CD4-positive, alpha-beta T cell (primary cell): ENCODE results near the gene GLB1L3. TPM values are rescaled to one million over a fixed set of nuclear protein-coding genes. Genes with fewer than 3 reads are reported as not detected.

Experiments
- ATAC-seq: fragments of 200-7000 bp; cut with Tn5 transposase; one replicate; pipeline ENCODE4 v1.10.0; 2022; ENCODE audit warnings: mild to moderate bottlenecking; ENCODE audit not compliant: poor library complexity
- CTCF ChIA-PET: fragments of 350-600 bp; sonication (Branson Sonifier 250); formaldehyde crosslinking; loops from one replicate; lab custom pipeline; 2021; ENCODE audit warnings: antibody characterized with exemption, inconsistent platforms; lab: Charles Lee
- POLR2A ChIA-PET: fragments of 350-600 bp; sonication (Branson Sonifier 250); formaldehyde crosslinking; loops from one replicate; lab custom pipeline; 2021; ENCODE audit warnings: antibody characterized with exemption, inconsistent platforms; lab: Charles Lee
- DNase-seq, 14 experiments: peaks; one replicate each; pipeline ENCODE4 v3.0.0-alpha.2; 2013 to 2020; ENCODE audit warnings: mixed read lengths in 2 of 14
- H3K27ac ChIP-seq, 2 donors: one replicate each; pipeline versions ENCODE4 v1.5.1 to v1.7.0; 2013; ENCODE audit warnings: low read length in 2 of 2, low read depth in 1 of 2, mild to moderate bottlenecking in 1 of 2
- H3K27me3 ChIP-seq, 2 experiments: 1 replicate in 1 of 2; 2 replicates in 1 of 2; pipeline versions ENCODE4 v1.6.1 to v1.7.0; 2013; ENCODE audit warnings: low read length in 2 of 2, control low read depth in 1 of 2, mild to moderate bottlenecking in 1 of 2, moderate library complexity in 1 of 2; ENCODE audit not compliant: insufficient read depth in 2 of 2, control insufficient read depth in 1 of 2
- H3K36me3 ChIP-seq: one replicate; pipeline ENCODE4 v1.6.1; 2013; ENCODE audit warnings: low read length, control low read depth; ENCODE audit not compliant: insufficient read depth
- H3K4me1 ChIP-seq: one replicate; pipeline ENCODE4 v1.6.1; 2013; ENCODE audit warnings: low read length, control low read depth; ENCODE audit not compliant: insufficient read depth
- H3K4me3 ChIP-seq: one replicate; pipeline ENCODE4 v1.5.1; 2013; ENCODE audit warnings: mild to moderate bottlenecking, low read length, moderate library complexity
- H3K9me3 ChIP-seq, 2 experiments: 1 replicate in 1 of 2; 2 replicates in 1 of 2; pipeline versions ENCODE4 v1.6.1 to v1.7.0; 2013; ENCODE audit warnings: low read length in 2 of 2, mild to moderate bottlenecking in 2 of 2, control low read depth in 1 of 2, moderate library complexity in 1 of 2; ENCODE audit not compliant: control insufficient read depth in 1 of 2, insufficient read depth in 1 of 2
- H3K27ac Mint-ChIP-seq: one replicate; pipeline ENCODE4 v1.8.0; 2020; ENCODE audit warnings: mixed read lengths
- H3K27me3 Mint-ChIP-seq: one replicate; pipeline ENCODE4 v1.8.0; 2021; ENCODE audit warnings: mixed read lengths
- H3K36me3 Mint-ChIP-seq: one replicate; pipeline ENCODE4 v1.8.0; 2021; ENCODE audit warnings: low read depth, mixed read lengths
- H3K4me1 Mint-ChIP-seq: one replicate; pipeline ENCODE4 v1.8.0; 2021; ENCODE audit warnings: low read depth, mixed read lengths
- H3K4me3 Mint-ChIP-seq: one replicate; pipeline ENCODE4 v1.8.0; 2020; ENCODE audit warnings: mild to moderate bottlenecking, mixed read lengths
- H3K9me3 Mint-ChIP-seq: one replicate; pipeline ENCODE4 v1.8.0; 2020; ENCODE audit warnings: mixed read lengths
- CTCF ChIP-seq: fragments of 200-600 bp; IDR thresholded peaks from one replicate; pipeline ENCODE4 v1.8.0; 2022; ENCODE audit warnings: antibody characterized with exemption, mild to moderate bottlenecking
- intact Hi-C, 2 experiments: fragments of 100-400 bp; cut with DNase I in 1 of 2; cut with micrococcal nuclease in 1 of 2; formaldehyde crosslinking; loops; one replicate each; pipeline versions ENCODE4 v1.15.1 to v1.9.0; 2023 to 2025; cut with DNase I, micrococcal nuclease
- total RNA-seq, 174 experiments: library from RNA in 2 of 174; stranded (reverse) in 2 of 174; gene quantifications; one replicate each; pipeline ENCODE4 v1.2.3 and lab custom pipeline; 2021 to 2026

GLB1L3 gene
- total RNA-seq, 2 experiments from 2014 or later: 1.3 to 1.5 TPM

GRCh38 chr11:134287561-134287960, 11.4 kb downstream of the GLB1L3 start:
- Histone ChIP-seq H3K36me3 (no peaks in the 10 kb centered on the region), H3K9me3 (no peaks in the 10 kb centered on the region), H3K4me1 (no peaks in the 10 kb centered on the region), H3K4me3 (no peak overlapping the region), H3K27me3 (no peaks in the 10 kb centered on the region), H3K27ac (no peak overlapping the region)
- Mint-ChIP-seq H3K36me3 (no peaks in the 10 kb centered on the region), H3K4me1 (no peaks in the 10 kb centered on the region), H3K27ac (no peak overlapping the region), H3K27me3 (no peaks in the 10 kb centered on the region), H3K9me3 (no peaks in the 10 kb centered on the region), H3K4me3 (no peak overlapping the region)
- ChIA-PET CTCF (no interaction called here), POLR2A (interaction anchor here (1.2 kb wide), 1 partner anchor 11 kb away, joined by 4 read pairs; the partner anchor contains the start of gene GLB1L3)
- intact Hi-C loops: no loop called here
- no peak for DNase-seq
- TF ChIP-seq CTCF: no peak
- ATAC-seq: no peak

- H3K27ac Mint-ChIP-seq: no peak overlapping the region
- Histone ChIP-seq H3K4me1 (no peaks in the 10 kb centered on the region), H3K27me3 (no peaks in the 10 kb centered on the region), H3K36me3 (no peaks in the 10 kb centered on the region), H3K4me3 (no peak overlapping the region), H3K27ac (no peak overlapping the region), H3K9me3 (no peaks in the 10 kb centered on the region)
- ChIA-PET POLR2A (interaction anchor here (1.2 kb wide), 1 partner anchor 12 kb away, joined by 4 read pairs; the partner anchor contains the start of gene GLB1L3), CTCF (no interaction called here)
- ATAC-seq (no peak), DNase-seq (no peak)
- no peaks in the 10 kb centered on the region for H3K9me3 Mint-ChIP-seq
- H3K4me3 Mint-ChIP-seq: no peak overlapping the region
- H3K36me3 Mint-ChIP-seq: no peaks in the 10 kb centered on the region
- TF ChIP-seq CTCF: no peak
- no peaks in the 10 kb centered on the region for H3K4me1 Mint-ChIP-seq
- intact Hi-C loops: no loop called here
- H3K27me3 Mint-ChIP-seq: no peaks in the 10 kb centered on the region
These were observed 12.3 kb downstream of the GLB1L3 start for GRCh38 chr11:134288486-134288885.

GRCh38 chr11:134289167-134289566, 13.0 kb downstream of the GLB1L3 start:
- H3K4me3 Mint-ChIP-seq: no peak overlapping the region
- ATAC-seq (no peak), DNase-seq (no peak)
- H3K36me3 ChIP-seq: no peaks in the 10 kb centered on the region
- H3K36me3 Mint-ChIP-seq: no peaks in the 10 kb centered on the region
- no peaks in the 10 kb centered on the region for H3K9me3 ChIP-seq
- TF ChIP-seq CTCF: no peak
- no peaks in the 10 kb centered on the region for H3K27me3 ChIP-seq
- H3K4me1 ChIP-seq: no peaks in the 10 kb centered on the region
- no peak overlapping the region for H3K4me3 ChIP-seq
- H3K4me1 Mint-ChIP-seq: no peaks in the 10 kb centered on the region
- no peaks in the 10 kb centered on the region for H3K27me3 Mint-ChIP-seq
- no peak overlapping the region for H3K27ac ChIP-seq
- ChIA-PET CTCF (no interaction called here), POLR2A (no interaction called here)
- intact Hi-C loops: no loop called here
- no peak overlapping the region for H3K27ac Mint-ChIP-seq
- no peaks in the 10 kb centered on the region for H3K9me3 Mint-ChIP-seq
